GM21515 (cell line): ENCODE data around the gene H1-8.

Experiments used
- ATAC-seq: cut with Tn5 transposase; IDR thresholded peaks from one replicate; pipeline ENCODE4 v1.9.1; 2021; ENCODE audit not compliant: unreplicated experiment

Gene H1-8

DNA sequence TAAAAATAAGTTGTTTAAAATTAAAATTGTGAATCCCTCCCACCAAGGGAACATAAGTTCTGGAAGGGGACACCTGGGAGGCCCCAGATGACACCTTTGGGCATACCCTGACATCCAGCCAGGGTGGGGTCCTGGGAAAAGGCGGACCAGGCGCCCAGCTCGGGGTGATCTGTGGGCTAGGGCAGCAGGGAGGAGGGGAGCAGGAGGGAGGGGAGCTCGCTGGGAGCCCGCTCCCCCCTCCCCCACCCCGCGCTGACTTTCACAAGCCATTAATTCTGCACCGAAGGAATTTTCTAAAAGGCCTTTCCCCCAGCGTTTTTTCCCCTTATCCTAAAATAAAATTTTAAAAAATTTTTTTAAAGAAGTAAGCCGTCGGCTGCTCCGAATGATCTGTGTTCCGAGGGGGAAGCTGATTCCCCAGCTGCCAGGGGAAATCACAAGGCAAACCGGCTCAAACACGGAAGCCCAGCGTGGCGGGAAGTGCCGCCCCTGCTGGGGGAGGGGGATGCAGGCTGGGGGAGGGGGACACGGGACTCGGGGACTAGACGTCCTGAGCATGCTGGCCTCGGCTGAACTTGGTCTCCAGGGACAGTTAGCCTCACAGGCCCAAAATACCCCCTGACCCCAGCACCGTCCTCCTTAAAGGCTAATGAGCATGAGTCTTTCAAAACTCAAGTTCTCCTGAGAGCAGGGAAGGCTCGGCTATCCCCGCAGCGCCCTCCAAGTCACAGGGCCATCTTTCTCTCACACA is 49.6 kb downstream of the H1-8 start:
- no peak for ATAC-seq

- no peak for ATAC-seq
Observed at GRCh38 chr3:129593230-129593594, 50.2 kb downstream of the H1-8 start.

DNA sequence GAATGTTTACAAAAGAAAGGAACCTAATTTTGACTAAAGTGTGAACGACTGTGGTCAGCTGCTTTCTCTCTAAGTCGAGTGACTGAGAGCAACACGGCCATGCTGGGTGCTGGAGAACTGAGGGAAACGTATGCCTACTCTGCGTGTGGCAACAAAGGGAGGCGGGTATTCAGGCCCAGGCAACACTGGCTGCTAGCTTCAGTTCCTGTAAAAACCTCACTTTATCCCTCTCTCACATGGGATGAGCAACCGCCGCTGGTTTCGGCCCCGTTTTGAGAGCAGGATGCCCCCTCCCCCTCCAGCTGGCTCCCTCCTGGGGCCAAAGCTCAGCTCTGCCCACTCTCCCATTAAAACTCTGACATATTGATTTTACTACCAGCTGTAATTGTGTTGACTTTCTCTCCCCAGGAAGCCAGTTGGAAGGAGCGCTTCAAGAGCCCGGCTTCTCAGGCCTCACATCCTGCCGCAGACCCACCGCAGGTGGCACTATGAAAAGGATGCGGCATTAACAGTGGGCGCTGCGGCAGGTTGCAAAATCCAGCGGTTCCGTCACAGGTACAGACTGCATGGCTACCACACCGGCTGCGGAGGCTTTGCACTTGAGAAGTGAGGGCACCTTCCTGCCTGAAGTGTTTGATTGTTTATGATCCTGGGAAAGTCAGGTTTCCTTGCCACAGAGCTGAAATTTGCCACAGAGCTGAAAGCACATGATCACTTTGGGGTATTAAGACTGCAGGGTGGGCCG is 50.8 kb downstream of the H1-8 start:
- ATAC-seq, result no peak

GRCh38 chr3:129594409-129594808 is 51.4 kb downstream of the H1-8 start:
- ATAC-seq, result no peak

DNA sequence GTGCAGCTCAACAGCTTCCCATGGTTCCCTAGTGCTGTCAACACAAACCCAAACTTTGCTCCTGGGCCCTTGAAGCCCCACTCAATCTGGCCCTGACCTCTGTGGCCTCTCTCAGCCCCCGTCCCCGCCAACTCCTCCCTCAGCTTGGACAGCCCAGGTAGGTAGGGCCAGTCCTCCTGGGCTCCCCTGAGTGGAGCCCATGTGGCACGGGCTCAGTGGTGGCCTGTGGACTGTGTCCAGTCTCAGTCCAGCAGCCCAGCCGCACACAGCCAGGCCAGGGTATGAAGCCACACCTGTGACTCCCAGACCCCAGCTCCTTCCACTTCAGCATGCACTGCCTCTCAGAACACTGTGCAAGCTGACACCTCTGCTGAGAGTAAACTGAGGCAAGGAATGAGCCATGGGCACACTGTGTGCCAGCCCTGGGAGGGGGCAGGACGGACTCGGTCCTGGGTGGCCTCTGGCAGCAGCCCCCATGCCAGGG is 52.0 kb downstream of the H1-8 start:
- ATAC-seq, result no peak

GRCh38 chr3:129595544-129596193 is 52.7 kb downstream of the H1-8 start:
- no peak for ATAC-seq

- ATAC-seq, result no peak
Observed at GRCh38 chr3:129596194-129597086, 53.5 kb downstream of the H1-8 start.

DNA sequence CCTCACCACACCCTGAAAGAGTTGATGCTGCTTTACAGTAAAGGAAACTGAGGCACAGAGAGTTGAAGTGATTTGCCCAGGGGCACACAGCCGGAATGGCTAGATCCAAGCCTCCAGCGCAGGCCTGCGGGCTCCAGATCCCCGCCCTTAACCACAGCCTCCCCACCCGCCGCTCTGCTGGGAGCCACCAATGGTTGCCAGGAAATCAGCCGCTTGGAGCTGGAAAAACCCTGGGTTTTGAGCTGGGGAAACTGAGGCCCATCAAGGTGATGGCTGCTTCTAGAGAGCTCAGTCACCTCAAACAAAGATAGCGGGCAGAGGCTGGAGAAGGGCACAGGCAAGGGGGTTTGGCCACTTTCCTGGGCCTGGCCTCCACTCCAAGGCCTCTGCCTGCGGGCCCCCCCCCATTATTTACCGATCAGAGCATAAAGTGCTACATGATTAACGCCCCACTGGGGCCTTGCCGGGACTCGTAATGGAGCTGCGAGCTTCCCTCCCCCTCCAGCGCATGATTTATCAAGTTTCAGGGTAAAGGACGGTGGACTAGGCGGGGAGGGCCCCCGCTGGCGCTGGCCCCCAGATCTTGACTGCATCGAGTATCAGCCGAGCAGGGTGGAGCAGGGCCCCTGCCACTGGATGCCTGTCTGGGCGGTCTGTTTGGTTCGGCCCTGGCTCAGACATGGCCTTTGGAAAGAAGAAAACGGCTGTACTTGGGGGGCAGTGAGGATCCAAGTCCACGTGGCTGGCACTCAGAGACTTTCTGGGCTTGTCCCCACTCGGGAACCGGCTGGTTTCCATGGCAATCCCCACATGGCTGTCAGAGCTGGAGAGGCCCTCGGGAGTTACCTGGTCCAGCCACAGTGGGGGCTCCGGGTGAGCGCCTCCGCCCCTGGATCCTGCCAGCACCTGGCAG is 54.4 kb downstream of the H1-8 start:
- no peak for ATAC-seq

GRCh38 chr3:129598000-129598381 is 55.0 kb downstream of the H1-8 start:
- ATAC-seq, result no peak

DNA sequence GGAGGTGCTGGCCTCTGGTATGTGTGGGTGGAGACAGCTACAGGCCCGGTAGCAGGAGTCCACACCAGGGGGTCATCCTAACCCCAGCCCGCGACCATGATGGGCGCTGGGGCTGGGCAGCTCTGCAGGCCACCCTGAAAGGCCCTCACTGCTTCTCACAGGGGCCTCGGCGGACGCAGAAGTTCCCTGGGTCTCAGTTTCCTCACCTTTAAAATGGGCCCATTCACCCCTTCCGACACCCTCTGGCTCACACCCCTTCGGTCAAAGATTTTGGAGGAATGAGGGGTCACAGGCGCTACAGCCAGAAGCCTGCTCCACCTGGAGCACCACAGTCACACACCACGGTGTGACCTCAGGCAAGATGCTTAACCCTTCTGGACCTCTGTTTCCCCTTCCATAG is 55.5 kb downstream of the H1-8 start:
- no peak for ATAC-seq

- no peak for ATAC-seq
Observed at GRCh38 chr3:129599073-129599472, 56.1 kb downstream of the H1-8 start.

- ATAC-seq, result no peak
Observed at GRCh38 chr3:129599607-129600006, 56.6 kb downstream of the H1-8 start.

DNA sequence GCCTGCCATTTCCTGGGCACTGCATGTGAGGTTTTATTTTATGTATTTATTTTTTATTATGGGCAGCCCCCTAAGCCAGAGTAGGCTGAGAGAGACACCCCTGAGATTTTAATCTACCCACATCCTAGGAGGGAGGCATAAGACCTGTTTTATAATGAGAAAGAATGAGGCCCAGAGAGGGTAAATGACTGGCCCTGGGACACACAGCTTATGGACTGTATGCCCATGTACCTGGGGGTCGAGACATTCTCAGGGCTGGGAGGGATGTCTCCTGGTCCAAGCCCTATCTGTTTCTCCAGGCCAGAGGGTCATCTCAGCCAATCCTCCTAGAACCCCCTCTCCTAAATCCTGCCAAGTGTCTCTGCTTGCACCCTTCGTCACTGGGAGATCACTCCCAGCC is 57.4 kb downstream of the H1-8 start:
- ATAC-seq, result no peak
